ENCODE data around the gene POU6F2. TPM values are rescaled to one million over a fixed set of nuclear protein-coding genes. Genes with fewer than 3 reads are reported as not detected.

The POU6F2 gene
- total RNA-seq, 5 donors from 2014 or later (not counting 1 experiment from before 2014, with no cell fraction given), result not detected

- Histone ChIP-seq H3K36me3 (ENCODE audit: control insufficient read depth in 2 of 2, extremely low read depth in 1 of 2, insufficient read depth in 1 of 2, low read length in 1 of 2) (no peaks in the 10 kb centered on the region), H3K27ac (ENCODE audit: low read length) (no peak overlapping the region), H3K9me3 (no peaks in the 10 kb centered on the region), H3K4me1 (ENCODE audit: control insufficient read depth in 1 of 2, extremely low read depth in 1 of 2, insufficient read depth in 2 of 2, low read length in 2 of 2) (no peaks in the 10 kb centered on the region), H3K27me3 (replicated peaks in 1 of 2; ENCODE audit: control insufficient read depth in 2 of 2, extremely low read depth in 1 of 2, insufficient read depth in 2 of 2, low read length in 1 of 2) (peaks cover 0 to 9% of the 10 kb centered on the region in 2 experiments), H3K4me3 (ENCODE audit: control insufficient read depth in 1 of 2, extremely low read depth in 1 of 2, low read length in 1 of 2) (no peak overlapping the region)
- DNase-seq (no peak), ATAC-seq (replicated peaks in 1 of 4) (no peak)
- no peaks in the 10 kb centered on the region for H3K4me1 Mint-ChIP-seq
- no peaks in the 10 kb centered on the region for H3K36me3 Mint-ChIP-seq
- no CpG with 5 or more reads among the region's 1 CpG for WGBS (ENCODE audit: insufficient coverage)
- ChIA-PET CTCF (no interaction called here), POLR2A (no interaction called here)
- H3K4me3 Mint-ChIP-seq, result no peak overlapping the region
- H3K27me3 Mint-ChIP-seq, result peaks cover 0 to 7% of the 10 kb centered on the region in 2 donors
- H3K27ac Mint-ChIP-seq, result no peak overlapping the region
- H3K9me3 Mint-ChIP-seq, result no peaks in the 10 kb centered on the region
These were observed 455.8 kb downstream of the POU6F2 start for GRCh38 chr7:39433550-39433949.

DNA sequence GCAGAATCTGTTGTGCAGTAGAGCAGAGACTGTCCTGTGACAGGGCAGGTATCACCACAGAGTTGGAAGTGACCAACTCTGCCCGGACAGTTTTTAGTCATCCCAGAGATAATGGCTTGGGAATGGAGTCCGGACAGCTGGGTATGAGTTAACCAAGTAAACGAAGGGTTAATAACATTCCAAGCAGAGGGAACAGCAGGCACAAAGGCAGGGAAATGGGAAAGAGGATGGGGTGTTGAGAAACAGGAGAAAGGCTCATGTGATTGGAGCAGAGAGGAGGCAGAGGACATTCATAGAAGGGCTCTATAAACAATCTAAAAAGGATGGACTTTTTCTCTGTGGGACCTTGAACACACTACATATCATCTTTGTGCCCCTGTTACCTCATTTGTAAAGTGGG is 456.3 kb downstream of the POU6F2 start:
- no peaks in the 10 kb centered on the region for H3K36me3 ChIP-seq (ENCODE audit: control insufficient read depth in 2 of 2, extremely low read depth in 1 of 2, insufficient read depth in 1 of 2, low read length in 1 of 2)

GRCh38 chr7:39446546-39446945 is 468.8 kb downstream of the POU6F2 start:
- peaks cover 0 to 2% of the 10 kb centered on the region in 2 experiments for H3K27me3 ChIP-seq (replicated peaks in 1 of 2; ENCODE audit: control insufficient read depth in 2 of 2, extremely low read depth in 1 of 2, insufficient read depth in 2 of 2, low read length in 1 of 2)
- no peaks in the 10 kb centered on the region for H3K36me3 Mint-ChIP-seq
- no peaks in the 10 kb centered on the region for H3K9me3 Mint-ChIP-seq
- no peaks in the 10 kb centered on the region for H3K9me3 ChIP-seq
- no peak overlapping the region for H3K4me3 Mint-ChIP-seq
- H3K4me1 Mint-ChIP-seq, result no peaks in the 10 kb centered on the region
- 100% methylated on average over 1 of the region's 3 CpGs for WGBS (ENCODE audit: insufficient coverage)
- H3K27me3 Mint-ChIP-seq, result peaks cover 13 to 25% of the 10 kb centered on the region in 2 donors
- ChIA-PET POLR2A (interaction anchor here in 1 of 2 donors (0.6 kb wide), 1 partner anchor 384 kb away, joined by 4 read pairs; no protein-coding TSS in a partner anchor), CTCF (no interaction called here)
- H3K27ac ChIP-seq (ENCODE audit: low read length), result no peak overlapping the region
- H3K27ac Mint-ChIP-seq, result no peak overlapping the region
- no peaks in the 10 kb centered on the region for H3K4me1 ChIP-seq (ENCODE audit: control insufficient read depth in 1 of 2, extremely low read depth in 1 of 2, insufficient read depth in 2 of 2, low read length in 2 of 2)
- ATAC-seq (replicated peaks in 1 of 4) (no peak), DNase-seq (no peak)
- no peak overlapping the region for H3K4me3 ChIP-seq (ENCODE audit: control insufficient read depth in 1 of 2, extremely low read depth in 1 of 2, low read length in 1 of 2)
- no peaks in the 10 kb centered on the region for H3K36me3 ChIP-seq (ENCODE audit: control insufficient read depth in 2 of 2, extremely low read depth in 1 of 2, insufficient read depth in 1 of 2, low read length in 1 of 2)

More for the DNA sequence above, 456.3 kb downstream of the POU6F2 start:
- Histone ChIP-seq H3K9me3 (no peaks in the 10 kb centered on the region), H3K4me3 (ENCODE audit: control insufficient read depth in 1 of 2, extremely low read depth in 1 of 2, low read length in 1 of 2) (no peak overlapping the region), H3K27me3 (replicated peaks in 1 of 2; ENCODE audit: control insufficient read depth in 2 of 2, extremely low read depth in 1 of 2, insufficient read depth in 2 of 2, low read length in 1 of 2) (peaks cover 0 to 9% of the 10 kb centered on the region in 2 experiments), H3K4me1 (ENCODE audit: control insufficient read depth in 1 of 2, extremely low read depth in 1 of 2, insufficient read depth in 2 of 2, low read length in 2 of 2) (no peaks in the 10 kb centered on the region), H3K27ac (ENCODE audit: low read length) (no peak overlapping the region)
- Mint-ChIP-seq H3K4me1 (no peaks in the 10 kb centered on the region), H3K9me3 (no peaks in the 10 kb centered on the region), H3K27me3 (peaks cover 2 to 7% of the 10 kb centered on the region in 2 donors), H3K27ac (no peak overlapping the region), H3K36me3 (no peaks in the 10 kb centered on the region), H3K4me3 (no peak overlapping the region)
- ChIA-PET POLR2A (no interaction called here), CTCF (no interaction called here)
- DNase-seq (no peak), ATAC-seq (replicated peaks in 1 of 4) (no peak)
- 66% methylated on average over 3 of the region's 3 CpGs for WGBS (ENCODE audit: insufficient coverage)

GRCh38 chr7:39451901-39452300 is 474.2 kb downstream of the POU6F2 start:
- no peak overlapping the region for H3K4me3 ChIP-seq (ENCODE audit: control insufficient read depth in 1 of 2, extremely low read depth in 1 of 2, low read length in 1 of 2)
- H3K4me1 Mint-ChIP-seq, result no peaks in the 10 kb centered on the region
- DNase-seq, result no peak
- no peaks in the 10 kb centered on the region for H3K9me3 ChIP-seq
- ATAC-seq (replicated peaks in 1 of 4), result no peak
- no peaks in the 10 kb centered on the region for H3K36me3 Mint-ChIP-seq
- CTCF ChIA-PET, result interaction anchor here in 1 of 2 donors (1.0 kb wide), 1 partner anchor 11 kb away, joined by 3 read pairs; no protein-coding TSS in a partner anchor
- H3K27me3 ChIP-seq (replicated peaks in 1 of 2; ENCODE audit: control insufficient read depth in 2 of 2, extremely low read depth in 1 of 2, insufficient read depth in 2 of 2, low read length in 1 of 2), result peaks cover 0 to 4% of the 10 kb centered on the region in 2 experiments
- no peaks in the 10 kb centered on the region for H3K36me3 ChIP-seq (ENCODE audit: control insufficient read depth in 2 of 2, extremely low read depth in 1 of 2, insufficient read depth in 1 of 2, low read length in 1 of 2)
- POLR2A ChIA-PET, result no interaction called here
- H3K4me1 ChIP-seq (ENCODE audit: control insufficient read depth in 1 of 2, extremely low read depth in 1 of 2, insufficient read depth in 2 of 2, low read length in 2 of 2), result no peaks in the 10 kb centered on the region
- no peak overlapping the region for H3K4me3 Mint-ChIP-seq
- H3K27ac Mint-ChIP-seq, result no peak overlapping the region
- WGBS (ENCODE audit: insufficient coverage), result 63% methylated on average over 1 of the region's 3 CpGs
- H3K9me3 Mint-ChIP-seq, result no peaks in the 10 kb centered on the region
- H3K27ac ChIP-seq (ENCODE audit: low read length), result no peak overlapping the region
- H3K27me3 Mint-ChIP-seq, result peaks cover 9 to 13% of the 10 kb centered on the region in 2 donors

DNA sequence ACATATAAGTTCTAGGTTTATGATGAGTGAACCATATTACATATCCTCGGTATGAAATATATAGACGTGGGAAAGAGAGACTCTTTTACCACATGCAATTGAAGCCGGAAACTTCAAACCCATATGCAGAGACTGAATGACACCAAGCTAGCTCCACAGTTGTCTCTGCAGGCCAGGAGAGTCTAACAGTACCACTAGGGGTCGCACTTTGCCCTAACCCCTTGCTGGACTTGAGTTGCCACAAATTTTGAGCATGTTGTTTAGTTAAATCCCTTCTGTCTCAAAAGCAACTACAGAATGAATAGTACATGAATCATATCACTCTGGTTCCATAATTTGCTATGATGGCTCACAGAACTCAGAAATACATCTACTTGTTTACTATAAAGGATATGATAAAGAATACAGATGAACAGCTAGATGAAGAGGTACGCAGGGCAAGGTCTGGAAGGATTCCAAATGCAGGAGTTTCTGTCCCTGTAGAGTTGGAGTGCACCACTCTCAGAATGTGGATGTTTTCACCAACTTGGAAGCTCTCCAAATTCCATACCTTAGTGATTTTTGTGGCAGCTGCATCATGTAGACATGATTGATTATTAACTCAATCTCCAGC is 476.1 kb downstream of the POU6F2 start:
- Mint-ChIP-seq H3K4me1 (no peaks in the 10 kb centered on the region), H3K4me3 (no peak overlapping the region), H3K27me3 (peaks cover 6 to 10% of the 10 kb centered on the region in 2 donors), H3K27ac (no peak overlapping the region), H3K9me3 (no peaks in the 10 kb centered on the region), H3K36me3 (no peaks in the 10 kb centered on the region)
- DNase-seq (peak in 26 of 35 experiments; percentile 8 to 68 (median 23)), ATAC-seq (replicated peaks in 1 of 4) (peak in 3 of 4 experiments; percentile 52 to 59 (median 55))
- no peak overlapping the region for H3K4me3 ChIP-seq (ENCODE audit: control insufficient read depth in 1 of 2, extremely low read depth in 1 of 2, low read length in 1 of 2)
- peaks cover 0 to 8% of the 10 kb centered on the region in 2 experiments for H3K27me3 ChIP-seq (replicated peaks in 1 of 2; ENCODE audit: control insufficient read depth in 2 of 2, extremely low read depth in 1 of 2, insufficient read depth in 2 of 2, low read length in 1 of 2)
- no peaks in the 10 kb centered on the region for H3K4me1 ChIP-seq (ENCODE audit: control insufficient read depth in 1 of 2, extremely low read depth in 1 of 2, insufficient read depth in 2 of 2, low read length in 2 of 2)
- no peaks in the 10 kb centered on the region for H3K36me3 ChIP-seq (ENCODE audit: control insufficient read depth in 2 of 2, extremely low read depth in 1 of 2, insufficient read depth in 1 of 2, low read length in 1 of 2)
- H3K9me3 ChIP-seq, result no peaks in the 10 kb centered on the region
- no peak overlapping the region for H3K27ac ChIP-seq (ENCODE audit: low read length)
- POLR2A ChIA-PET, result no interaction called here
- CTCF ChIA-PET, result interaction anchor here (0.7 to 1.7 kb wide), 8 partner anchors 8 to 36 kb away, joined by 3 to 6 read pairs (median 3); no protein-coding TSS in a partner anchor
- 0% methylated on average over 1 of the region's 5 CpGs for WGBS (ENCODE audit: insufficient coverage)

DNA sequence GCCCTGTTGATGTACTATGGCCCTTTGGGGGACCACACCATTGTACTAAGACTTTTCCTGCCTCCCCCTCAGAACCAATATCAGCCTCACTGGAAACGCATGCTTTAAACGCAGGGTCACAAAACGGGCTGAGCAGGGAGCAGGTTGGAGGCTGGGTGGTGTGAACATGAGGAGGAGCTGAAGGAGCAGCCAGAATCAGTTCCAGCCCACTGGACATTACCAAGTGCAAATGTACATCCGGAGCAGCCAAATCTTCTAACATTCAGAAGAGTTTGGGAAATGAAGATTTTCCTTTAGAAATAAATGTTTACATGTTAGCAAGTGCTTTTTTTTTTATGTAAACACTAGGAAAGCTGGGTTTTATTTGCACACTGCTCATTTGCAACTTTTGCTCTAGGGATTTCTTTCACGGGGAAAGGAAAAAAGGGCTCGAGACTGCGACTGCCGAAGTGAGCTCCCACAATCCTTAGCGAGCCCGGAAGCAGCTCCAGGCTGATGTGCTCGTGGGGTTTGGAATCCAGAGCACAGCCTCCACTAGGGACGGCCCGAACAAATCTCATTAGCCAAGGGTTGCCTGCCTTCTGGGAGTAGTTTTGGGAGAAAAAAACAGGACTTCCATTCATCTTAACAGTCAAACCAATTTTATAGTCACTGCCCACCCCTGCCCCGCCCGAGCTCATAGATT is 480.5 kb downstream of the POU6F2 start:
- H3K9me3 Mint-ChIP-seq, result no peaks in the 10 kb centered on the region
- Histone ChIP-seq H3K4me3 (ENCODE audit: control insufficient read depth in 1 of 2, extremely low read depth in 1 of 2, low read length in 1 of 2) (no peak overlapping the region), H3K27ac (ENCODE audit: low read length) (no peak overlapping the region), H3K27me3 (replicated peaks in 1 of 2; ENCODE audit: control insufficient read depth in 2 of 2, extremely low read depth in 1 of 2, insufficient read depth in 2 of 2, low read length in 1 of 2) (peaks cover 0 to 11% of the 10 kb centered on the region in 2 experiments), H3K9me3 (no peaks in the 10 kb centered on the region), H3K4me1 (ENCODE audit: control insufficient read depth in 1 of 2, extremely low read depth in 1 of 2, insufficient read depth in 2 of 2, low read length in 2 of 2) (no peaks in the 10 kb centered on the region), H3K36me3 (ENCODE audit: control insufficient read depth in 2 of 2, extremely low read depth in 1 of 2, insufficient read depth in 1 of 2, low read length in 1 of 2) (no peaks in the 10 kb centered on the region)
- no peaks in the 10 kb centered on the region for H3K36me3 Mint-ChIP-seq
- CTCF ChIA-PET, result interaction anchor here in 1 of 2 donors (0.7 kb wide), 1 partner anchor 664 kb away, joined by 5 read pairs; no protein-coding TSS in a partner anchor
- peaks cover 1 to 5% of the 10 kb centered on the region in 2 donors for H3K27me3 Mint-ChIP-seq
- POLR2A ChIA-PET, result no interaction called here
- 85% methylated on average over 4 of the region's 15 CpGs for WGBS (ENCODE audit: insufficient coverage)
- DNase-seq, result no peak
- H3K4me3 Mint-ChIP-seq, result no peak overlapping the region
- ATAC-seq (replicated peaks in 1 of 4), result no peak
- no peak overlapping the region for H3K27ac Mint-ChIP-seq
- H3K4me1 Mint-ChIP-seq, result no peaks in the 10 kb centered on the region

Data from T-cell (primary cell).